HG02798 (cell line): ENCODE data around the gene TGFBR3L.

ENCODE experiments used
- ATAC-seq: cut with Tn5 transposase; IDR thresholded peaks from one replicate; pipeline ENCODE4 v1.9.1; 2021; ENCODE audit warnings: mild to moderate bottlenecking; ENCODE audit not compliant: unreplicated experiment, poor library complexity

The TGFBR3L gene

DNA sequence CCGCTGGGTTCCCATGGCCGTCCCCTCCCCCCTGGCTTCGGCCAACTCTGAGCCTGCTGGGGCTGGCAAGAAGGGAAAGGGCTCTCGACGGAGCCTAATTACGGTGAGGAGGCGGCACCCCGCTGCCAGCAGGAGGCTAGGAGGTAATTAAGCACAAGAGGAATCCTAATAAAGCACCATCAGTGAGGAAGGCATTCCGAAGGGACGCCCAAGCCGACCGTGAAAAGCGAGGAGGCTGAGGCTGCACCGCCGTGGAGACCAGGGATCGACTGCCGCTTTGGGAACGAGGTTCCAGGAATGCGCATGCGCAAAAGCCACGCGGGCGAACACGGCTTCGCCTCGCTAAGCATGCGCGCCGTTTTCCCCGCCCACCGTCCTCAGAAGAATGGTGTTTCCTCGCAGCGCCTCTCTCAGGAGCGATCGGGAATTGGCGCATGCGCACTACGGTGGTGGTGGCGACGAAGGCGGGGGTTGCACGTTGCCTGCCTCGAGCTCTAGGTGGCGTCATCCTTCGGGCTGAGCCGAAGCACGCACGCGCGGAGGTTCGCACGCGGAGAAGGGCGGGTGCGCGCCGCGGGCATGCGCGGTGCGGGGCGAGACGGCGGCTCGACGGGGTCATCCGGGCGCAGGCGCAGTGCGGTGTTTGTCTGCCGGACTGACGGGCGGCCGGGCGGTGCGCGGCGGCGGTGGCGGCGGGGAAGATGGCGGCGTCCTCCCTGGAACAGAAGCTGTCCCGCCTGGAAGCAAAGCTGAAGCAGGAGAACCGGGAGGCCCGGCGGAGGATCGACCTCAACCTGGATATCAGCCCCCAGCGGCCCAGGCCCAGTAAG, 11.2 kb upstream of the TGFBR3L start, which contains the start of gene MAP2K7:
Gene MAP2K7, plus strand, starts transcription at position 634 of the 830 bp plus-strand sequence. Its CDS starts 68 bp downstream, at position 702.
- peak; percentile 87 for ATAC-seq

GRCh38 chr19:7904074-7905020, 10.3 kb upstream of the TGFBR3L start:
- peak; percentile 42 for ATAC-seq

DNA sequence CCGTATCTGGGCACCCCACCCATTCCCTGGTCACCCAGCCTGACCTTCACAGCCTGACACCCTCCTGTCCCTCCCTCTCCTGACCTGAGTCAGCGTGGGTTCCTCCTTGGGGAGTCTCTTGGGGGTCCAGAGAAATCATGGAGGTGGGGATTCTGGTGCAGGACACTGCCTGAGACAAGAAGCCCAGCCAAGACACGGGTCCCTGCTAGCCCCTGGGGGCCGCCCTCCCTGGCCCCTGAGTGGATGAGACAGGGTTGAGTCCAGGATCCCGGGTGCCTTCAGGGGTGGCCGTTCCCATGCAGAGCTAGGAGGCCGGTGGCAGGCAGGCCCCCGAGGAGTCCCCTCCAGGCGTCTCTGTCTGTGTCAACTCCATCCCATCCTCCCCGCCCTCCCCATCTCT, 9.4 kb upstream of the TGFBR3L start:
- ATAC-seq: no peak

DNA sequence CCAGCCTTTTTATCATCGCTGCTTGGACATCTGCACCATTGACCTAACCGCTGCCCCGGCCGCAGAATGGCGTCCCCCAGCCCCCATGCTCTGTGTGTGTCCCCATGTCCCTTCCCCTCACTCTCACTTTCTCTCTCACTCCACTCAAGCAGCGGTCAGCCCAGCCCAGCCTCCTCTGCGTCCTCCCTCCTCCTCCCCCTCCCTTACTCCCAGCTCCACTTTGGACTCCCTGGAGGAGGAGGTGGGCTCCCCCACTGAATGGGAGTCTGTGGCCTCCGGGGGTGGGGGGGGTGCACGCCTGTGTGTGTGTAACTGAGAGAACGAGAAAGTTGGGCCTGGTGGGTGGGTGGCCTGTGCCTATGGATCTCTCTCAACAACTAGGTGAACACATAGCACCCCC, 8.8 kb upstream of the TGFBR3L start:
- ATAC-seq: no peak

DNA sequence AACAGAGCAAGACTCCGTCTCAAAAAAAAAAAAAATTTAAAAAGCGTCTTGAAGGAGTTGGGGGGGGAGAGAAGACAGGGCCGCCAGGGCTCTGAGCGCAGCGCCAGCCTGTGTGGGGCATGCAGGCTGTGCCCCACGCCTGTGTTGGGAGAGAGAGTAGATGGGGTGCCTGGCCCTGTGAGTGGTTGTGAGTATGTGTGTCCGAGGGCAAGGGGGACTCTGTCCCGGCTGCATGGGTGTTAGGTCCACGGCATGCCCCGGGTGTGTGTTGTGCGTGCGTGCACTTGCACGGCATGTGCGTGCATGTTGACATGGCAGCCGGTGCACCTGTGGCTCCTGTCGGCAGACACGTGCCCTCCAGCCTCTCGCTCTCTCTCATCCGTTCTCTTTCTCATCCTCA, 7.5 kb upstream of the TGFBR3L start:
- ATAC-seq: no peak

GRCh38 chr19:7907544-7907943, 7.1 kb upstream of the TGFBR3L start:
- no peak for ATAC-seq

DNA sequence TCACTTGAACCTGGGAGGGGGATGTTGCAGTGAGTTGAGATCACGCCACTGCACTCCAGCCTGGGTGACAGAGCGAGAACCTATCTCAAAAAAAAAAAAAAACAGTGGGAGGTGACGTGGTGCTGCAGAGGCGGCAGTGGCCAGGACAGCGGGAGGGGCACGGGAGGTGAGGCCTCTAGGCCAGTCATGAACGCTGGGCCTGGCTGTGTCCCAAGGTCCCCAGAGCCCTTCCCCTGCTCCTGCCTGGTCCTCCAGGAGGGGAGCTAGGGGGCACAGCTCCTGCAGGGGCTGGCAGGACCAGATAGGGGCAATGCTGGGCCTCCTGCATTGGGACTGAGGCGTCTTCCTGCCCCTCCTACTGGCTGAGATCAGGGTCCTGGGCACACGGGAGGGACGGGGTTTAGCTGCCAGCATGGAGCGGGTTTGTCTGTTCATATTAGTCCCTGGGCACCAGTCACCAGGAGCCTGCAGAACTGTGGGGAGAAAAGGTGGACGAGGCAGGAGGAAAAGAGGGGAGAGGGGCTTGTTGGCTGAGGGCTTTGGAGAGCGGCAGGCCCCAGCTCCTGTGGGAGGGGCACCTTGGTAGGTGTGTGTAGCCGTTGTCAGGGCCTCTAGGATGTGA, 6.4 kb upstream of the TGFBR3L start:
- no peak for ATAC-seq

GRCh38 chr19:7908742-7909461, 5.7 kb upstream of the TGFBR3L start:
- ATAC-seq: no peak

DNA sequence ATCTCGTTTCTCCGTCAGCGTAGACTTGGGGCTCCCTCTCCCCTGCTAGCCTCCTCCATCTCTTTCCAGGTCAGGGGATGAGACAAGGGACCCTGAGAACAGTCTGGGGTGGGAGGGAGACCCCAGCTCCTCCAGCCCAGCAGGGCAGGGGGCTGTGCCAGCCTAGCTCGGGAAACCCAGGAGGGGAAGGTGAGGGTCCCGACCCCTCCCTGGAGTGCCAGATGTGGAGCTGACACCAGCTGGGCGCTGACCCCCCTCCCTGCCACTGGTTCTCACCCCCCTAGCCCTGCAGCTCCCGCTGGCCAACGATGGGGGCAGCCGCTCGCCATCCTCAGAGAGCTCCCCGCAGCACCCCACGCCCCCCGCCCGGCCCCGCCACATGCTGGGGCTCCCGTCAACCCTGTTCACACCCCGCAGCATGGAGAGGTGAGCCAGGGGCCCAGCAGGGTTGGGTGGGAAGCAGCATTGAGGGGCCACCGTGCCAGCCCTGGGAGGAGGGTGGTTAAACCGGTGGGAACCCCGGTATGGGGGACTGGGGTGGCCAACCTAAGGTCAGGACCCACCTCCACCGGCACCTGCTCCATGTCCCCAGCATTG, 5.1 kb upstream of the TGFBR3L start:
- ATAC-seq: no peak

- ATAC-seq: no peak
Observed at GRCh38 chr19:7910321-7911161, 4.1 kb upstream of the TGFBR3L start.

DNA sequence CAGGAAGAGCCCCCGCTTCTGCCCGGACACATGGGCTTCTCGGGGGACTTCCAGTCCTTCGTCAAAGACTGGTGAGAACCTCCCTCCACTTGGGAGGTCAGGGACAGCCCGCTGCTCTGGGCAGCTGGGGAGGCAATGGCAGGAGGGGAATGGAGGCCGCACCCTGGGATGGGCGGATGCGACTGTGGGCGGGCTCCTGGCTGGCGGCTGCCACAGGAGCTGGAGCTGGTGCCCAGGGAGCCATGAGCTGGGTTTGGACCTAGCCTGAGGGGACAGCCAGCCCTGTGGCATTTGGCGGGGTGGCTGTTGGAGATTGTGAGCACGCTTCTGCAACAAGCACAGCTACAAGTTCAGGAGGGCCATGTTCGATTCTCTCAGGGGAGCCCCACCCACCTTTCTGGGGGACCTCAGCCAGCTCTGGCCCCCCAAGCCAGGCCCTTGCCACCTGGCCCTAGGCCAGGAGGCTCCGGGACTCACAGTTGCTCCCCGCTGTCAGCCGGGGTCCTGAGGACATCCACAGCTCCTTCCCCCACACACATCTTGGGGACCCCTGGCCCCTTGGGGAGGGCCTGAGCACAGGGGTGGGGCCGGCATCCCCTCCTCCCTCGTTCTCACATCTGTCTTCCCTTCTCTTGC, 3.0 kb upstream of the TGFBR3L start:
- ATAC-seq: no peak

GRCh38 chr19:7912144-7912696, 2.4 kb upstream of the TGFBR3L start:
- ATAC-seq: no peak

DNA sequence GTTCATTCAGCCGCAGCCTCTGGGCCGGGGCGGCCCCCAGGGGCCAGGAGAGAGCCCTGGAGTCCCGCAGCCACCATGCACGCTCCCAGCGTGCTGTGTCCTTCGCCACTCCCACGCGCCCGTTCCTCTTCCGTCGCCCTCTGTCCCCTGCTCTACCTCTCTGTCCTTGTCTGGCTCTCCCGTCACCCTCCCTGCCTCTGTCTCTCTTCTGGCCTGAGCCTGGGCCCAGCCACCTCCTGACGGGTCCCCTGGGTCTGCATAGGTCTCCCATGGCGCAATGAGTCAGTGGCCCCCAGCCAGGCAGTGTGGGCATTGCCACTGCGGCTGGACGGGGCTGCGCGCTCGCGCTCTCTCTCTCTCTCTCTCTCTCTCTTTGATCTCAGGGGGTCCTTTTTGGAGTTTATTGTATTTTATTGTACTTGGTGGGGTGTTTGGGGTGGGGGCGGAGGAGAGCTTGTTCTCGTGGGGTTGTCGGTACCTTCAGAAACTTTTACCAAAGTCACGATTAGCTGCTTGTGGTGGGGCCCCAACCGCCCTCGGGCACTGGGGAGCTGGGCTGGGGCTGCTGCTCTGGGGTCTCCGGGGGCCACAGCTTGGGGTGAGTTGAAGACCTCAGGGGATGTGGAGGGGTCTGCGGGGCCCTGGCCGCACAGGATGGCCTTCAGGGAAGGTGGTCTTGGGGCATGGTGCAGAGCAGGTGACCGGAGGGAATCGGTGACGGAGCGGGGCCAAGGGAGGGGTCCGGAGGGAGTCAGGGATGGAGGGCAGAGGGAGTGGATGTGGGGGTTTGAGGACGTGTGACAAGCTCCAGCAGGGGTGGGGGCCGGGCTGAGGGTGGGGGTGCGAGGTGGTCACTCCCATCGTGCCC, 1.7 kb upstream of the TGFBR3L start:
- ATAC-seq: no peak

DNA sequence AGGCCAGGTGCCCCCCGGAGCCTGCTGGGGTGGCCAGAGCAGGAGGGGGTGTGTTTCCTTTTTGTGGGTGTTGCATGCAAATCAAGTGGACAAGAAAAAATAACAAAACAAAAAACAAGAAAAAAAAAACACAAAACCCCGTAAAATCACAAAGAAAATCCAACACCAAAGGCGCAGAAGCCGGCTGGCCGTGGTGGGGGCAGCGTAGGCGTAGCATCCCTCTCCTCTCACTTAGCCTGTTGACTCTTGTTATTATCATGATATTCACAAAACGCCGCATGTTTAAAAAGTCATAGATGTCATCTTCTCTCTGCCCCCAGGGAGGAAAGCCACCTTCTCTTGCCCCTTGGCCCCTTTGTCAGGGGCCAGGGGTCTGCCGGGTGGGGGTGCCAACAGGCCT, 978 bp upstream of the TGFBR3L start:
- no peak for ATAC-seq

GRCh38 chr19:7914099-7914498, 531 bp upstream of the TGFBR3L start:
- ATAC-seq: no peak

GRCh38 chr19:7915250-7916102, 846 bp downstream of the TGFBR3L start:
- no peak for ATAC-seq
